Stimulated activated CD4-positive, alpha-beta T cell treated with anti-CD3 and anti-CD28 coated beads, Interleukin-2, amount 100 ng/mL, for 4 hours (primary cell): ENCODE results near the gene PTPRU.
"Not testable (repeated sequence)": the region's sequence is repeated elsewhere in the genome, so short reads cannot be mapped to it uniquely, and the experiment has no call there.

Experiments
- DNase-seq: peaks from one replicate; pipeline ENCODE4 v3.0.0-alpha.2; 2020; ENCODE audit warnings: low read depth

PTPRU gene

DNA sequence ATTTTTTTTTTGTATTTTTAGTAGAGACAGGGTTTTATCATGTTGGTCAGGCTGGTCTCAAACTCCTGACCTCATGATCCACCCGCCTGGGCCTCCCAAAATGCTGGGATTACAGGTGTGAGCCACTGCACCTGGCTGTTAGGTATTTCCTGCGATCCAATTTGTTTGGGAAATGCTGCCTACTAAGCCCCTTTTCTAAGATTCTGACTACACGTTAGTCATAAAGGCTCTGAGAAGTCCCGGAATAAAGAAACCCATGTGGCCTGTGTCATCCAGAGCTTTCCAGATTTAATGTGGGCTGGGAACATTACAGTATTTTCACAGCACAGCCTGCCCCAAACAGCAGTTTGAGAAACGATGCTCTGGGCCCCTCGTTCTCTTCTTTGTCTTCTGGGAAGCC lies 14.1 kb upstream of the PTPRU start:
- DNase-seq: not testable (repeated sequence)

DNA sequence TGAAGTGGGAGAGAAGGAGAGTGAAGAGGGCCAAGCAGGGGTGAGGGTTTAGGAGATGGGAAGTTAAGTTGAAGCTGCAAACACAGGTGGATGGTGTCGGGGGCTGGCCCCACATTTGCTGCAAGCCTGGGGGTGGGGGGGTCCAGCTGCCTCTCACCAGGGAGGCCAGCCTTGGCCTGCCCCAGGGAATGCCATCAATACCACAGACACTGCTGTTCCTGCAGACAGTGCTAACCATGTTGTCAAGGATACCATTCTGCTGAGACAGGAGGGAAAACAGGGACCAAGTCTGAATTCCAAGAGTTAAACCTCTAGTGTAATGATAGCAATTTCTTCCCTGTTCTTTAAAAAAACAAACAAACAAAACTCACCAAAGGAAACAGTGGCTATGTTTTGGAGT lies 13.6 kb upstream of the PTPRU start:
- DNase-seq: no peak

DNA sequence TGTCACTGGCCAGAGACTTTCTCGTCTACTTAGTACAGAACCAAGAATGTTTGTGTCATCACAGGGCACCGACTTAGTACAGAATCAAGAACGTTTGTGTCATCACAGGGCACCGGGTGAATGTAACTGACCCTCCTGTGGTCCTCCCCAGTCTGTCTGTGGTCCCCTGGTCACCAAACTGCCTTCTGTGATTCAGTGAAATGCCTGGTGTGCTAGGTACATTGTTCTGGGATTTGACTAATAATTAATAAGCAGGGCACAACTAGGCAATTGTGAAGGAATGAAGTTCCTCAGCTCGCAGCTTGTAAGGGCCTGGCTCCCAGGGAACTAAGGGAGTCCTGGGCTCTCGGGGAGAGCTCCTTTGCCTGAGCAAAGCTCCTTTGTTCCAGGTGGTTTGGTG lies 12.8 kb upstream of the PTPRU start:
- DNase-seq: no peak

DNA sequence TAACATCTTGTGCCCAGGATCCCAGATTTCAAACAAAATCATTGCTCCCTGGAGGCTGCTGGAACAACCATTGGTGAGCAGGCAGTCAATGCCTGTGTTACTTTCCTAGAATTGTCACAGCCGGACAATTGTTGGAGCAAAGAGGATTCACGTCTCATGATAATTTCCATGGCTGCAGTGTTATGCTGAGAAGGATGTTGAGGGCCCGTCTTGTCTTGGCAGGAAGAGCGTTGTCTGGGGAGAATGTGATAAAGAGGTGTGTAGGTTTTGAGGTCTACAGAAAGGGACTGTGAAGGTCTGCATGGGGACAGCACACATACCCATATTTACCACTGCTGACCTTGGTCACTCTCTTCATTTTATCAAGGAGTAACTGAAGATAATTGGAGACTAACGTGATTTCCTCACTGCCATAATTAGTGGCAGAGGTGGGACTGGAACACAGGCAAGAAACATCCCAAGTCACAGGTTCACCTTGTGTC lies 11.9 kb upstream of the PTPRU start:
- no peak for DNase-seq

DNA sequence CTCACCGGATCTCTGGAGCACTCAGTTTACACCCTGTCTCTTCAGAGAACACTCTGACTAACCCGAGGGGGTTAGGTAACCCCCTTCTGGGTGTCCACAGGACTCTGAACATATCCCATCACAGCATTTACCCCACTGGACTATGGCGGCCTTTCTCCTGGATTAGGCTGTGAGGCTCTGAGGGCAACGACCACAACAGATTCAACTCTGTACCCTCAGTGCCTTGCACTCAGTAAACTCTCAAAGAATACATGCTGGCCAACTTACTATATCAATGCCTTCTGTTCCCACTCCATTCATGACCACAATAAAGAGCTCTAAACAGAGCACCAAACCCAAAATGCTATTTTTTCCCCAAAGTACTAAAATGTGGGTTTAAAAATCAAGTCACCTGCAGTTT lies 11.0 kb upstream of the PTPRU start:
- no peak for DNase-seq

DNA sequence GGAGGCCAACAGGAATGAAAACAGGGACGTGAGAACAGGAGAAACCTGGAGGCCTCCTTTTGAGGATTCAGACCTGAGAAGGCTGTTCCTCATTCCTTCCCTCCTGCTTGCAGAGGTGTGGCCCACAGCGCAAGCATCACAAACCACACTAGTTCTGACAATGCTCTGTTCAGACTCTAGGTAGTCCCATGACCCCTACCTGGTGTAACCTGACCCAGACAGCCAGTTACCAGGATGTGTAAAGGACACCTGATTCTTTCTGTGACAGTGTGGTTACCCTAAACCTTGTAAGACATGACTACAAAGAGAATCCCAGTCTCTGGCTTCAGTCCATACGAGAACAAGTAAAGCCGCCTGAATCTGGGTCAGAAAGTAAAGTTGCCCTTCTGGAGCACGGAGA lies 8.8 kb upstream of the PTPRU start:
- DNase-seq: no peak

DNA sequence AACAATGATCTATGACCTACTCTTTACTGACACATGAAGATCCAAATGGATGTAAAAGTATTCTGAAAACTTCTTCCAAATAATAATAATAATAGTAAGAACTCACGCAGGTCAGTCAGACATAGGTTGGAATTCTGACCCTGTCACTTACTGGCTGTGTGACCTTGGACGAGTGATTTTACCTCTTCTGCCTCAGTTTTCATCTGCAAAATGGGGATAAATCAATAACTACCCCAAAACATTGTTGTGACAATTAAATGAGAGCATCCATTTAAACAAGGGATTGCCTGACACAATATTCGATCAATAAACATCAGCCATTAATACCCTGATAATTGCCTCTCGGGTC lies 6.1 kb upstream of the PTPRU start:
- no peak for DNase-seq

DNA sequence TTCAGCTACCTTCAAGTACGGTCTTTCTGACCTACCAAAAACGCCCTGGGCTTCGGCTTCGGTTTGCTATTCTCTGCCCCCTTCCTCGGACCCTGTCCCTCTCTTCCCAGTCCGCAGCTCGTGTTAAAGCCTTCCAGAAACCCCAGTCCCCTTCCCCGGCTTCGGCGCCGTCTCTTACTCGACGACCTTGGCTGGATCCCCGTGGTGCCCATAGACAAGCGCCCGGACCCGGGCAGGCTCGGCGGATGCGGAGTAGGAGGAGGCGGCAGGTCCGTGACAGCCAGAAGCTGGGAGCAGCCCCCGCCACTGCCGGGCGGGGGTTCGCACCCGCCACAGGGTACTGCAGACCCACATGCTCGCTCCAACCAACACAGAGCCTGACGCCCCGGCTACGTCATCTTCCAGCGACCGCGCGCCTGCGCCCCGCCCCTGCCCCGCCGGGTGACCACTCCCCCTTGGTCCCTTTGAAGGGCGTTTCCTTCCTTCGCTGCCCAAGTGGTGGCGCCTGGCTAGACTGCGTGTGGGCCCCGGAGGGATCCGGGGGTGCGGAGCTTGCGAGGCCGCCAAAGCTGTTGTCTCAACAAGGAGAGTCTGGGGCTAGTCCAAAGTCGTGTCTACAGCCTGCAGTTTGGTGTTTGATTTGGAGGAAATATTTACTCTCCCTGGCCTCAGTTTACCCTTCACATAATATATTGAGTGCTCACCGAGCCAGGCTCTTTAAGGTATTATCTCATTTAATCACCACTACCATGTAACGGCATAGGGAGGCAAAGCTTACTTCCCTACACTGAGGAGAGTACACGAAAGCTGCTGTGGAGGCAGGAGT lies 5.6 kb upstream of the PTPRU start, which contains the start of gene MECR:
TSS of gene MECR (minus strand) at position 382 of the 826 bp plus-strand sequence. CDS start at position 354, 28 bp downstream.
- DNase-seq: peak; percentile 91

DNA sequence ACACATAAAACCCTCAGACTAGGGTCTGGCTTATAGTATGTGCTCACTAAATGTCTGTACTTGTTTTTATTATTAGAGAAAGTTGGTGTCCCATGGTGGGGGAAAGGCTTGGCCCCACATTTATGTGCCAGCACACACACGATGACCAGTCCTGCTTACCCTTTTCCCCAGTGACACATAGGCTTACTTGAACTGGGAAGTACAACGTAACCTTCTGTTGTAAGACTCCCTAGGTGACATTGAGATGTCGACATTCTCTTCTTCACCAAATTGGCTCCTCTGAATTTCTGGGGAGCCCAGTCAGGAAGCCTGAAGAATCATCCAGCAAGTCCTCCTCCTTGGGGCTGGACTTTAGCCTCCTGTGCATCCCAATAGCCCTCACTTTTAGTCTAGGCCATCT lies 3.9 kb upstream of the PTPRU start:
- no peak for DNase-seq

DNA sequence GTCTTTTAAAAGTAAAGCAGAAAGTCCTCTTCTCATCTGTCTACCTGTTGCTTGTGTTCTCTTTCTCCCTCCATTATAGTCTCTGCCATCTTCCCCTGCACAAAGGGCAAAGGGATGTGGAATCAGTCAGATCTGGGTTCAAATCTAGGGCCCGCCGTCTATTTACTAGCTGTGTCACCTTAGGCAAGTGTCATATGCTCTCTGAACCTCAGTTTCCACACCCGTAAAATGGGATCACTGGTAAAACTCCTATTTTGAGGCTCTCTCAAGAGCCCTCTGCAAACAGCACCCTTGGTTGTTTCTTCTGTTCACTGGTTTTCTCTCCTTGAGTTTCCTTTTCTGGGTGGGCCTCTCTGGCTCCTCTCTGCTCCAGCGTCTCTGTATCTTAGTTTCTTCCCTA lies 2.6 kb upstream of the PTPRU start:
- no peak for DNase-seq

DNA sequence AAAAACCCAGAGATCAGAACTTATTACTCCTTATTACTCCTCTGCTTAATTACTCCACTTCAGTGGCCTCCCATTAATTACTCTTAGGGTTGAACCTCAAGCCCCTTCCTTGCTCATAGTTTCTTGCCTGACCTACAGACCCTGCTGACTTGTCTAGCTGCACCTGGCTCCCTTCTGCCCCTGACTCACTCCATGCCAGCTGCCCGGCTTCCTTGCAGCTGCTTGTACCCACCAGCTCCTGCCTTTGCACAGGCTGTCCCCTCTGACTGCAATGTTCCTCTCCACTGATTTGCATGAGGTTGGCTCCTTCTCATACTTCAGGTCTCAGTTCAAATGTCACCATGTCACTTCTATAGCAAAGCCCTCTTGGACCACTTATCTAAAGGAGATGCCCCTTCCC lies 1.9 kb upstream of the PTPRU start:
- no peak for DNase-seq

DNA sequence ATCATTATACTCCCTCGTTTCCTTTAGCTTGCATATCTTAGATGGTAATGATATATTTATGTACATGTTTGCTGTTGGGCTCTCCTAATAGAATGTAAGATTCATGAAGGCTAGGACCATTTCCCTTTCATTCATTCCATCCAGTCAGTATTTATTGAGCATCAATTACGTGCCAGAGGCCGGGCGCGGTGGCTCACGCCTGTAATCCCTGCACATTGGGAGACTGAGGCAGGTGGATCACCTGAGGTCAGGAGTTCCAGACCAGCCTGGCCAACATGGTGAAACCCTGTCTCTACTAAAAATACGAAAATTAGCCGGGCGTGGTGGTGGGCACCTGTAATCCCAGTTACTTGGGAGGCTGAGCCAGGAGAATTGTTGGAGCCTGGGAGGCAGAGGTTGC lies 1.4 kb upstream of the PTPRU start:
- not testable (repeated sequence) for DNase-seq

DNA sequence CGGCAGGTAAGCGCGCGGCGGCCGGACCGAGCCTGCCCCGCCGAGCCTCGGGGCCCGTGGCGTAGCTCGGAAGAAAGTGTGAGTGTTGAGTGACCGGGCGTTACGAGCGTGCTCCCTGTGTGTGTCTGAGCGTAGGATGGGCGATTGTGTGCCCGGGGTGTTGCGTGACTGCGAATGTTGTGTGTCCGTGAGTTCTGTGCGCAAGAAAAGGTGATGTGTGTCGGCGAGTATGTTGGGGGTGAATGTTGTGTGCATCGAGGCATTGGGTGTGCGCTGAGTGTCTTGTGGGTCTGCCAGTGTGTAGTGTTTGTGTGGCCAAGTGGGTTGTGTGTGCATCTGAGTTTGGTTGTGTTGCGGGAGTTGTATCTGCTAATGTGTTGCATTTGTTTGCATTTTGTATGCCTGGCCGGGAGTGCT lies 398 bp downstream of the PTPRU start:
- DNase-seq: no peak

DNA sequence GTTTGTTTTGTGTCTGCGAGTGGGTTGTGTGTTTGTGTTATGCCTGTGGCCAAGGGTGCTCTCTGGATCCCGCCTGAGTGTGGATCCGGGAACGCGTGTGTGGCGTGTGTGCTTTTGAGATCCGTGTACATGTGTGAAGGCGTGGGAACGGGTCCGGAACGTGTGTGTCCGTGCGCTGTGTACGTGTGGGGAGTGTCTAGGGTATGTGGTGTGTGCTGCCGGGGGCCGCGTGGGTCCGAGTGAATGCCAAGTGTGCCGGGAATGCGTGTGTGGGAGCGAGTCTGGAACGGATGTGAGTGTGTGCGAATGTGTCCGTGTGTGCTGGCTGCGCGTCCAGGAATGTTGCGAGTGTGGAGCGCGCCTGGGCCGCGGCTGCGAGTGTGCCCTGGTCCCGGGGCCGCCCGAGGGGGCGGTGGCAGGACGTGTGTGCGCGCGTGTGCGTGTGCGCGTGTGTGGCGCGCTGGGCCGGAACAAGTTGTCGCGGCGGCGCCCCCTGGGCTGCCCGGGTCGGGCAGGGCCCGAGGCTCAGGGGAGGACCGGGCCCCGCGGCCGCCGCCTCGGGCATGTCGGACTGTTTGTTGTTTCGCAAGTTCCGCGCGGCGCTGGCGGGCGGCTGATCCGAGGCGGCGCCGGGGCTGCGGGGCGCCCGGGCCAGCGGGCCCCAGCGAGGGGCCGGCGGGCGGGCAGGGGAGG lies 953 bp downstream of the PTPRU start:
- DNase-seq: no peak

DNA sequence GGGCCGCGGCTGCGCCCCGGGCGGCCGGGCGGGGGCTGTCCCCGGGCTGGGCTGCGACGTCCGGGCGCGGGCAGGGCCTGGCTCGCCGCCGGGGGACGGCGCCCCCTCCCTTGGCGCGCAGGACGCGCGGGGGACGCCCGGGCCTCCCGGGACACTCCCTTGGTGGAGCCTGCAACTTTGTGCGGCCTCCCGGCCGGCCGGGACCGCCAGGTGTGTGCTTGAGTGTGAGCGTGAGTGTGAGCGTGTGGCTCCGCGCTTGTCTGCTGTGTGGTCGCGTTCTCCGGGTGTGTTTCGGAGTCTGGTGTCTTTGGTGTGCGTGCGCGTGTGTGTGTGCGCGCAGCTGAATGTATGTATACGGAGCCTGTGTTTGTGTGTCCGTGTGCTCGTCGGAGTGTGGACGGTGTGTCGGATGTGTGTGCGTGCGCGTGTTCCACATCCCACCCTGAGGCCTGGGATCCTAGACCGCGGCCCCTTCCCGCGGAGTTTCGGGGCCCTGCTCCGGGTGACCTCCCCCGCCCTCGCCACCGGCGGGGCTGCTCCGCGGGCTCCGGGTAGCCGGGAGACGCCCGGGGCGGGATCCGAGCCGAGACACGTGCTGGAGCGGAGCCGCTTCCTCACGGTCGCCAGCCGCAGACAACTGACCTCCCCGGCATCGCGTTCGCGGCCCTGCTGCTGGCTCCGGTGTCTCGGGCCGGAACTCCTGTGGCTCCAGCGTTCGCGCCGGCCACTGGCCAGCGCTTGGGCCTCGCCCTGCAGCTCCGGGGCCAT lies 1.7 kb downstream of the PTPRU start:
- no peak for DNase-seq

DNA sequence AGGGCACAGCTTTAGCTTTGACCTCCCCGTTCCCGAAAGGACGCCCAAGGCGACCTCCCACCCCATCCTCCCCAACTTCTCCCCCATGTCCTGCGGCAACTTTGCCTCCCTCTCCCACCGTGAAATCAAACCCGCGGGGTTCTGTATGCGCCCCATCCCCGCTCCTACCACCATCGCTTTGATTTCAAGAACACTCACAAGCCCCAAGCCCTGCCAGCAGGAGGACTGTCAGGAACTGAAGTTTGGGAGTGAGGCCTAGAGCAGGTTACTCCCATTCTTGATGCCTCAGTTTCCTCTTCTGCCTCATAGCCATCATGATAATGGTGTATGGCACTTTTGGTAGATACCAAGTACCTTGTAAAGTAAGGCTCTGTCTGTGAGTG lies 2.3 kb downstream of the PTPRU start:
- no peak for DNase-seq

DNA sequence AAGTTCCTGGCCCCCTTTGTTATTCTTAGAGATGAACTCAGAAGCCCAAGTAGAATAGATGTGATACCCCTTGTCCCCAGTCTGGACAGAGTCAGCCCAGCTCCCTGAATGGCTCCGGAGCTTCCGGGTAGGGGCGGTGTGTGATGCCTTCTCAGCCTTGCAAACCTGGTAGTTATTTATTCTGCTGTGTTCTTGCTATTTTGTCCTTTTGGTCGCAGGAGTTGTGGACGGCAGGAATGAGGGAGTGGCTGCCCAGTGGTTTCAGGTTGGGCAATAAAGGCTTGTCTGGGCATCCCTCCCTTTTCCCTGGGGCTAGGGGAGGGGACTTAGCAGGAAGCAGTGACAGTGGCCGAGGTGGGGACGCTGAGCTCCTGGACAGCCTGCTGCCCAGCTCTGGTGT lies 2.8 kb downstream of the PTPRU start:
- no peak for DNase-seq

DNA sequence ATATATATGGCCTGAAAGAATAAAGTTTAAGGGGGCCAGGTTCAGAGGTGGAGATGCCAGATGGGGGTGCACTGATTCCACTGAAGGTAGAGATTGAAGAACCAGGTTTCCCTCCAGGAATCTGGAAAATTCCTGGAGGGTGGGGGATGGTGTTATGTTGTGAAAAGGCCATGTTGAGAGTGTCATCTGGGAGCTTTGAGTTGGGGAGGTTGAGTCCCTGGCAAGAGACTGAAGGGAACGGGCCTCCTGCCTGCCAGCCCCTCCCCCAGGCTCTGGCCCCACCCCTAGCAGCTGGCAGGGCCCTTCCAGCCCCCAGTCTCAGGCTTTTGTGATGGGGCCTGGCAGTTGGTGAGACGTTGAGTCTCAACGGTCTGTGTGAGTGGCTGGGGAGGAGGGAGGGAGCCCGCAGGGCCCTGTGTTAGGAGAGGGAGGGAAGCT lies 4.1 kb downstream of the PTPRU start:
- DNase-seq: no peak

DNA sequence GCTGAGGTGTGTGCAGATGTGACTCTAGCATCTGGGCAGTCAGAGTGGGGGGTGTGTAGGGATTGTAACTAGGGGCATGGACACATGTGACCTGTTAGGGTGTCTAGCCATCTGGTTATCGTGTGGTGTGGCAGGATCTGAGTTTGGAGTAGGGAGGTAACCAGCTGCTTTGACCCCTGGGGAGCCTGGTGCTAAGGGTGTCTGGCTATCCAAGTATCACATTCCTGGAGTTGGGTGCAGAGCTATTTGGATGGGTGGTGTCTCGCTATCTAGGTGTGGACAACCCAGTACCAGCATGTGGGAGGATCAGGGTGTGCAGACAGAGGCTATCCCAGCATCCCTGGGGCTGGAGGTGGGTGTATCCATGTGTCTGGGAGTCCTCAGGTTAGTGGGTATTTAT lies 4.7 kb downstream of the PTPRU start:
- DNase-seq: no peak

DNA sequence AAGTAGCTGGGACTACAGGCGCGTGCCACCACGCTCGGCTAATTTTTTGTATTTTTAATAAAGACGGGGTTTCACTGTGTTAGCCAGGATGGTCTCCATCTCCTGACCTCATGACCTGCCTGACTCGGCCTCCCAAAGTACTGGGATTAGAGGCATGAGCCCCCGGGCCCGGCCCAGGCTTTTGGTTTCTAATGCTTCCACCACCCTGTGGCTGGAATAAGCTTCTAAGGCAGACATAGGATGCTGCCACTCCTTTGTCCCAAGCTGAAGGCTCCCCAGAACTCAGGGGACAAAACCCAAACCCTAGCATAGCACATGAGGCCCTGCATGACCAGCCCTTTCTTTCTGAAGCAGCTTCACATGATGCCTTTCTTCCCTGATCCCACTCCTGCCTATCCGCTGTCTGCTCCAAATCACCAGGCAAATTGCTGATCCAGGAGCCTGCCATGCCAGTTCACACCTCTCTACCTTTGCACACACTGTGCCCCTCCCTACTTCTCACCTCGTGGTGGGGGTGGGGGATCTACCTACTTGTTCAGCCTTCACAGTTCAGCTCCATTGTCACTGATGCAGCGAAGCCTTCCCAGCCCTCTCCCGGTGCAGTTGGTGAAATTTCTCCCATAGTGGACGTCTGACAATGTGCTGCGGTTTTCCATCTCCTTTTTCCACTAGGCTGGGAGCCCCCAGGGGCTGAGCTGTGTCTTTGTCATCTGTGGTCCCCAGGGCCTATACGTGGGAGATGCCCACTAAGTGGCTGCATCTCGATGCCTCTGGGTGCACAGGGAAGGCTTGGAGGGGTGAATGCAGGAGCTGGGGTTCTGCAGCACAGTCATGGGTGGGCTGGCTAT lies 6.9 kb downstream of the PTPRU start:
- DNase-seq: no peak

DNA sequence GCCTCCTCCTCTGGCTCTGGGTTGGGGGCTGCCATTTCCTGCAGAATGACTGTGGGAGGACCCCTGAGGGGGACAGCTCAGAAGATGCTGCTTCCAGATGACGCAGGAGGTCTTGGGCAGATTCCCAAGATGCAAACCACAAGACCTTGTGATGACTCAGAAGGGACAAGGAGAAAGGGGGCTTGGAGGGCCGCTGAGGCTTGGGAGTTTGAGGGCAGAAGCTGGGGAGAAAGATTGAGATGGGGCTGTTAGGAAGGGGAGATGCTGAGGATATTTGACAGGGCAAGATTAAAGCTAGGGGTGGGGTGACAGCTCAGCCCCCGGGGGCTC lies 7.5 kb downstream of the PTPRU start:
- DNase-seq: no peak

DNA sequence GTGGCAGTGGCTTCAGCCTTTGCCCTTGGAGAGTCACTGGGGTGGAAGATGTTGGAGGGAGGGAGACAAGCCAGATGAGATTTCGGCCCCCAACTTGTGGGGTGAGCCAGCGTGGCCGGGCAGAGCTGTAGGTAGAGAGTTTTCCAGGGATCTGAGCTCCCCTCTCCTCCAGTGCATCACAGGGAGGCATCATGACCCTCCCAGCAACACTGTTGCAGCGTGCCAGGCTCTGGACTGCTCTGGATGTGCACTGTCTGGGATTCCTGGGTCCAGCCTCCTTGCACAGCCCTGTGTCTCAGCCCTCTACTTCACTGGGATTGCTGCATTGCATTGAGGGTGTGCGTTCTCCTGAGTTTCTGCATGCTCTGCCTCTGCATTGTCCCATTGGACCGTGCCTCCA lies 8.9 kb downstream of the PTPRU start:
- DNase-seq: no peak
